Fibroblast of lung (primary cell): ENCODE data around the gene NF2.

ENCODE experiments used
- CTCF ChIP-seq, 2 donors: IDR thresholded peaks in 1 of 2; conservative IDR thresholded peaks in 1 of 2; 1 replicate in 1 of 2; 2 replicates in 1 of 2; pipeline ENCODE4 v1.5.1; 2011 to 2012; ENCODE audit warnings: low read length in 2 of 2, control low read depth in 1 of 2, inconsistent platforms in 1 of 2, low read depth in 1 of 2, mild to moderate bottlenecking in 1 of 2
- EZH2 ChIP-seq: IDR thresholded peaks from 2 replicates; pipeline ENCODE4 v1.5.1; 2012; ENCODE audit warnings: low read length, control low read depth, mild to moderate bottlenecking; ENCODE audit errors: missing control alignments

- no peak for TF ChIP-seq CTCF (conservative IDR thresholded peaks at IDR 0.05 in 1 of 2, IDR thresholded peaks at IDR 0.05 in 1 of 2; ENCODE audit: low read depth in 1 of 2, low read length in 2 of 2)
- TF ChIP-seq EZH2 = no peak
Observed at GRCh38 chr22:29570456-29570855, 33.0 kb upstream of the NF2 start.
